ENCODE data around the gene TFF2.
A peak's percentile ranks its signal among the peaks of the same experiment; 100 is the strongest.

The TFF2 gene

GRCh38 chr21:42364304-42364865 is 13.6 kb upstream of the TFF2 start:
- DNase-seq, result no peak

DNA sequence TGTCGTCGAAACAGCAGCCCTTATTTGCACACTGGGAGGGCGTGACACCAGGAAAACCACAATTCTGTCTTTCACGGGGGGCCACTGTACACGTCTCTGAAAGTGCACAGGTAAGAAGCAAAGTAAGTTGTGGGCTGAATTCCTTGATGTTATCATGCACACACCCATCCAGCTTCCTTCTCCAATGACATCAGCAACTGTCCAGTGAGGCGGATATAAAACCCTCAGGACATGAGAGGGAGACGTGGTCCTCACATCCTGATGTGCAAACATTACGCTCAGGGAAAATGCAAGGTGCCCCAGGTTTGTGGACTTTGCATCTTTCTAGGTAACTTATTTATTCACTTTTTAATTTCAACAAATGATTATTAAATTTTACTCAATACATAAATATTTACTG is 12.5 kb upstream of the TFF2 start:
- no peak for DNase-seq

- DNase-seq, result no peak
Measured at GRCh38 chr21:42362700-42363099, 11.9 kb upstream of the TFF2 start.

DNA sequence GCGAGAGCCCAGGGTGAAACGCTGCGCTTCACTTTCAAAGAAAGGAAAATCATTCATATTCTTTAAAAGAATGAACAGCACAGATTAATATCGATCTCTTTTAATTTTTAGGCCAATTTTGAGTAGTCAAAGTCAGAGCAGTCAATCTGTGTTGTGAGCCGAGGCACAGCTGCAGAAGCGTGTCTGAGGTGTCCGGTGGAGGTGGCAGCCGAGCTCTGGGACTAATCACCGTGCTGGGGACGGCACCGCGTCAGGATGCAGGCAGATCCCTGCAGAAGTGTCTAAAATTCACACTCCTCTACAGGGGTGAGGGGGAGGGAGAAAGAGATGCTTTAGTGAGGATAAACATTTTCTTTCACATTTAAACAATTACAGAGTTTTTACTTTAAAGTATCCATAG is 11.4 kb upstream of the TFF2 start:
- no peak for DNase-seq

- DNase-seq, result peak; percentile 93
Measured at GRCh38 chr21:42361286-42361685, 10.5 kb upstream of the TFF2 start.

DNA sequence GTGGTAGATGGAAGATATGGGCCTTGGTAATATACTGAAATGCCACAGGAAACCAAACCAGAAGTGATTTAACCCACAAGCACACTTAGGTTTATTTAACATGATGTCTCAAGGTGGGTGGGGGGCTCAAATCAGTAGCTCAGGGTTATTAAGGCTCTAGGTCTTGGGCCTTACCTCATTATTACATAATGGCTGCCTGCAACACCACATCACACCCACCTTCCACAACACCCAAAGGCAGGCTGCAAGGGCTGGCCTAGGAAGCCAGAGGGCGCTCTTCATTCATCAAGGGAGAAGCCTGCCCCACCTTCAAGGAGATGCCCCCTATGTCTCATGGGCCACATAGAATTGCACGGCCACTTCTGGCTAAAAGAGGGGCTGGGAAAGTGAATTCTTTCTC is 9.5 kb upstream of the TFF2 start:
- DNase-seq, result no peak

DNA sequence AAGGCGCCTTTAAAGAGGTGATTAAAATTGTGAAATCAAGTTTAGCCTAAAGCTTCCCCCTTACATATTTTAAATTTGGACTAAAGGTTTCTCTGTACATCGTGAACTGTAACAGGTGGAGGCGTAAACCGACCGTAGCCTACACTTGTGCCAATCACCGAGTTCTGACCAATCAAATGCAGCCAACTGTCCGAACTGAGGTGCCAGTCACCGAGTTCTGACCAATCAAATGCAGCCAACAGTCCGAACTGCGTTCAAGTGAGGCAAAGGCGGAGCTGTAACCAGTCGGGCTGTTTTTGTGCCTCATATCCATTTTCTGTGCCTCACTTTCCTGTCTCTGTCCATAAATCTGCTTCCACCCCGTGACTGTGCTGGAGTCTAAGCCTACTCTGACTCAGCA is 8.1 kb upstream of the TFF2 start:
- no peak for DNase-seq

DNA sequence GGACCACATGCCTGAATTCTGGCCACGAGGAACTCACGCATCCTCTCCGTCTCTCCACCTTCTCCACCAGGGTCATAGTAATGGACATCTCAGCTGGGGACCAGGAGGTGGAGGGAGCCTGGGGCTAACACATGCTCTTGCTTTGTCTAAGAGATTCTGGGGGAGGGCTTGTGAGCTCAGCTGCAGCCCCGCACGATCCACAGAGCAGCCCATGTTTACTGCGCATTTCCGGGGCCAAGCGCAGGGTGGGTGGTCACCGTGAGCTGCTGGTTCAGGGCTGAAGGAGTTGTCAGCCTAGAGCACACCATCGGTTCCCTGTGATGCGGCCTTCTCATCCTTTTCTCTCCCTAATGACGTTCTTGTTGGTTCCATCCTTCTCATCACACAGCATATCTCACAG is 7.5 kb upstream of the TFF2 start:
- no peak for DNase-seq

DNA sequence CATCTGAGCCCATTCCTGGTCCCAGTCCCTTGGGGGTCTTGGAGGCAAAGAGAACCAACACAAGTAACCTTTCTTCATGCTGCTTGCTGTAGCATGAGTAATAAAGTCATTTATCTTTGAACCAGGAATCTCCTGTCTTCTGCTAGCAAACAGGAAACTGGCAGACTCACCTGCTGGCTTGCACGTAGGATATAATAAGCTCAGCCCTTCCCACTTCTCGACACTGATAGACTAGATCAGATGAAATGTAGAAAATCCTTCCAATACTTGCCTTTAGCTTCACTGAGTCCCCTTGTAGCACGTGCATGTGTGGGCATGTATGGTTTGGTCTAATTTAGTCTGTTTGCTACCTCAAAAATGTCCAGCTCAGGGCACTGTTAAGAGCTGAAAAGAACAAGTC is 6.5 kb upstream of the TFF2 start:
- no peak for DNase-seq

DNA sequence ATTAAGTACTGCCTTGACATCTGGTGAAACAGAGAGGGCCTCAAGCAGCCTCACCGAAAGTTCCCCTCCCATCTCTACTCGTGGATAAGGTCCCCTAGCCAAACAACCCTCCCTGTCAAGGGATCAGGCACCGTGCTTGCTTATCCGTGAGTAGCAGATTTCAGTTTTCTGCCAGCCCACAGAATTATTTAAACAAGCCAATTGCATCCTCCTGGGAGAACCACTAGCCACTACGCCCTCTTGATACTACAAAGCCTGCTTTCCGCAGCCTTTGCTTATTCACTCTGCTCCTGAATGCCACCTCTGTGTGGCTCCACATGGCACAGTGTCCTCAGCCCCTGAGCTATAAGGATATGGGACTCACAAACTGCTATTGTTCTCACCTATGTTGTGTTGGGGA is 5.9 kb upstream of the TFF2 start:
- no peak for DNase-seq

DNA sequence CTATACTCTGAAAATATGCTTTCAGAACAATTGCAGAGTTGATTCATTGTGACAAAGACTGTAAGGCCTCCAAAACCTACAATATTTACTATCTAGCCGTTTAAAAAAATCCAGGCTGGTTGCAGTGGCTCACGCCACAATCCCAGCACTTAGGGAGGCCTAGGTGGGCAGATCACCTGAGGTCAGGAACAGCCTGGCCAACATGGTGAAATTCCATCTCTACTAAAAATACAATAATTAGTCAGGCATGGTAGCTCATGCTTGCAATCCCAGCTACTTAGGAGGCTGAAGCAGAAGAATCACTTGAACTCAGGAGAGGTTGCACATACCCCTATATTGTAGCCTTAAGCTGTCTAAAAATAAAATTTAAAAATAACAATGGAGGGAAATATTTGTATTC is 5.3 kb upstream of the TFF2 start:
- no peak for DNase-seq

- DNase-seq, result no peak
Measured at GRCh38 chr21:42353623-42354022, 2.8 kb upstream of the TFF2 start.

DNA sequence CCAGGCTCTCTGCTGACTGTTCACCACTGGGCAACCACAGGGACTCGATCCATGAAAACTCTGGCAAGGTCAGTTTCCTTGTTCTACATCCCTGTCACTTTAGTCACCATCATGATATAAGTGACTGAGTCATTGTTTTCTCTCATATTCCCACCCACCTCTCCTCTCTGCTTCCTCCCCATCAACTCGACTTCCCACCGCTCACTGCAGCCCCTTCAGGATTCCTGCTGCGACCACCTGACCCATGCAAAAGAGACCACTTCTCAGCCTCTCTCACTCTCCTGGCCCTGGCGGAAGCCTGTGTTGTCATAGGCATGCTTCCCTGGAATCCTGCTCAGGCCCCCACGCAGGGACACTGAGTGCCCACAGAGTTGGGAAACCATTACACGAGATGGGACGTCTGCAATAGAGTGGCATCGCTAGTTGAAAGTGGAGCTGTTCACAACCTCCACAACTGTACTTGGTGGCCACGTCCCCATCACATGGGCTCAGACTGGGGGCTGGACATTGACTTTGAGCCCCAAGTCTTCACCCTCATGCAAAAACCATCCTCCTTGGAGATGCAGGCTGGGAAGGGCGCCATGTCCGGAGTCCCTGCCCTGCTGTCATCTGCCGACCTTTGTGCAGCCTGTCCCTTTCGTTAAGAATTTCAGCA is 1.8 kb upstream of the TFF2 start:
- DNase-seq, result no peak

- DNase-seq, result no peak
Measured at GRCh38 chr21:42351626-42352440, 1.0 kb upstream of the TFF2 start.

DNA sequence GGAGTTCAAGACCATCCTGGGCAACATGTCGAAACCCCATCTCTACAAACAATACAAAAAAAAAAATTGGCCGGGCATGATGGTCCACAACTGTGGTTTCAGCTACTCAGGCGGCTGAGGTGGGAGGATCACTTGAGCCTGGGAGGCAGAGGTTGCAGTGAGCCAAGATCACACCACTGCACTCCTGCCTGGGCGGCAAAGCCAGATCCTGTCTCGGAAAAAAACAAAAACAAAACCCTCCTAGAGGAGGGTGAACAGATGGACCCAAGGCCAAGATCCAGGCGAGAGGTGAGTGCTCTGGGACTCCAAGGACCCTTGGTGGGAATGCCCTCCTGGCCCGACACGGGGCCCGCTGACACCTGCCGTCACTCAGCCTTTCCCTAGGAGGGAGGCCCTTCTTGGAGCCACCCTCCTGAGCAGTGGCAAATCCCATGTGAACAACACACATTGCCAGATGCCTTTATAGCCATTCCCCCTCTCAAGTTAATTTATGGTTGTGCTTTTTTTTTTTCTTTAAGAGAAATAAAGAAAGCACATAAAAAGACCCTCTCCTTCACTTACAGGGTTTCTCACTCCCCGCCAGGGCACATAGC is 380 bp downstream of the TFF2 start:
- DNase-seq, result no peak

GRCh38 chr21:42349420-42350317 is 1.1 kb downstream of the TFF2 start:
- DNase-seq, result no peak

- DNase-seq, result no peak
Measured at GRCh38 chr21:42348762-42349161, 2.0 kb downstream of the TFF2 start.

DNA sequence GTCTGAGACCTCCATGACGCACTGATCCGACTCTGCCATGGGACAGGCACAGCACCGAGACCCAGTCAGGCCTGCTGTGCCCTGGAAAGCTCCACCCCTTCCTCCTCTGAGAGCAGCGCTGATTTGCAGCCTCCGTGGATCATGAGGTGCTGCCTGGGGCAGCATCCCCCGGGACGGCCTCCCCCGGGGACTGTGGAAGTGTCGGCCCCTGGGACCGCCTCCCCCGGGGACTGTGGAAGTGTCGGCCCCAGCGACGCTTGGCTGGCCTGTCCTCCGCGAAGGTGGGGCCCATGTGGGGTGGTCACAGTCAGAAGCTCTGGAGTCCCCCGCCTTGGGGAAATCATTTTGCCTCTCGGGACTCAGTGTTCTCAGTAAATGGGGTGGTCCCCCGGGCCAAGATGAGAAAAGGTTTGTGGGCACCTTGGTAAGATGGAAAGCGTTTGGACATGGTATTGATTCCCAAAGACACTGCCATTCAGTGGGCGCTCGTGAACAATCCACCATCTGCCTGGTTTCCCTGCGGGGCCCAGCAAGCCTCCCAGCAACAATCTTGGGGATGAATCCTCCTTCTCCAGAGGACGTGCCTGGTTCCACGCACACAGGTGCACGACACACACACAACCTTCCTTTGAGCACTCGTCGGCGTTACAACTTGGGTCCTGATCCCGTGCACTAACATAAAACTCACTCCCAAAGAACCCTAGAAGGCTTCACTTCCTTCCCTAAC is 3.0 kb downstream of the TFF2 start:
- no peak for DNase-seq

- DNase-seq, result no peak
Measured at GRCh38 chr21:42346866-42347600, 3.8 kb downstream of the TFF2 start.

DNA sequence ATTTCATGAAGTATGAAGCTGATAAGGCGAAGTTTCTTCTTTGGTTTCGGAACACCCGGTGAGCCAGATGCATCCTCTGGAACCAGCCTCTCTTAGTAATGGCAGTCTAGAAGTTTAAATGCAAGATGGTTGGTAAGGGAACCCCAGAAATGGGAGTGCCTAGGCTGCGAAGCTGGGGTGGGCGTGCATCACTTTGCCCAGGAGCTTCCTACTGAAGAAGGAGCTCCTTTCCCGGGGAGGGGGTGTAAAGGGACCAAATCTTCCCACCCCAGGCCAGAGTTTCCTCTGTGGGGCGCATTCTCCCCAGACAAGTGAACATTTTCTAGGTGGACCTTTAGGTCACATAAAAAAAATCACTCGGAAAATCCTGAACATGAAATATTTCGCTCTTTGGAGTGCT is 4.4 kb downstream of the TFF2 start:
- DNase-seq, result no peak

DNA sequence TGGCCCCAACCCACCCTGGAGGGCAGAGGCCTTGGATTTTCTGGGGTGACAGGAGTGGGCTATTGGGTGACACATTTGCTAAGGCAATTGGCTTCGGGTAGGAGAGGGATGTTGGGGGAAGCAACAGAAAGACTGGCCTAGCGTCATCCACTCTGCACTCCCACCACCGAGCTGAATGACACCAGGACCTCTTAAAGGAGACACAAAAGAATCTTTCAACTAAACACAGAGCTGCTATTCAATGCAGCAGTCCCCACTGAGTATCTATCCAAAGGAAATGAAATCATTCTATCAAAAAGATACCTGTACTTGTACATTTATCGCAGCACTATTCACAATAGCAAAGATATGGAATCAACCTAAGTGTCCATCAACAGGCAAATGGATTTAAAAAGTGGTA is 6.2 kb downstream of the TFF2 start:
- DNase-seq, result no peak

Measured in NCI-H1694 treated with DMSO at 0.1 percent for 48 hours (cell line).